ENCODE measurements around the gene KLF18.

Gene KLF18

DNA sequence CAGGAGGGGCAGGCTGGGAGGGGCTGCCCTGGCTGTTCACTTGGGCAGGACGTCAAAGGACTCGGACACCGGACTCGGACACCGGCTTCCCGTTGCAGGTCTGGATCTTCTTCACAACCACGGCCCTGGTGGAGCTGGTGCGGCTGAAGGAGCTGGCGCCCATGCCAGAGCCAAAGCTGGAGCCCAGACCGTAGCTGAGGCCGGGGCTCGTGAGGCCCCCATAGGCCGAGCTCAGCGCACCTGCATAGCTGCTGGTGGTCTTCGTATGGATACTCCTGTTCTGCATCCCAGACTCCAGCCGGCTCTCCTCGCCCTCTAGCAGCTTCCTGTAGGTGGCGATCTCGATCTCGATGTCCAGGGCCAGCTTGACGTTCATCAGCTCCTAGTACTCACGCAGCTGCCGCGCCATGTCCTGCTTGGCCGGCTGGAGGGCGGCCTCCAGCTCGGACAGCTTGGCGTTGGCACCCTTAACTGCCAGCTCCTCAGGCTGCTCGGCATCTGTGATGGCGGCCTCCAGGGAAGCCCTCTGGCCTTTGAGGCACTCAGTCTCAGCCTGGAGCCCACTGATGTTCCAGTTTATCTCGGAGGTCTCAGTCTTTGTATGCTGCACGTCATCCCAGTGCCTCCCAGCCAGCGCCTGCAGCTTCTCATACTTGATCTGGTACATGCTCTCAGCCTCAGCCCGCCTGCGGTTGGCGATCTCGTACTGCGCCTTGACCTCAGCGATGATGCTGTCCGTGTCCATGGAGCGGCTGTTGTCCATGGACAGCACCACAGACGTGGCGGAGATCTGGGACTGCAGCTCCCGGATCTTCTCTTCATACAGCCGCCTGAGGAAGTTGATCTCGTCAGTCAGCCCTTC, 37.9 kb downstream of the KLF18 start:
- TF ChIP-seq, protein P1, sequence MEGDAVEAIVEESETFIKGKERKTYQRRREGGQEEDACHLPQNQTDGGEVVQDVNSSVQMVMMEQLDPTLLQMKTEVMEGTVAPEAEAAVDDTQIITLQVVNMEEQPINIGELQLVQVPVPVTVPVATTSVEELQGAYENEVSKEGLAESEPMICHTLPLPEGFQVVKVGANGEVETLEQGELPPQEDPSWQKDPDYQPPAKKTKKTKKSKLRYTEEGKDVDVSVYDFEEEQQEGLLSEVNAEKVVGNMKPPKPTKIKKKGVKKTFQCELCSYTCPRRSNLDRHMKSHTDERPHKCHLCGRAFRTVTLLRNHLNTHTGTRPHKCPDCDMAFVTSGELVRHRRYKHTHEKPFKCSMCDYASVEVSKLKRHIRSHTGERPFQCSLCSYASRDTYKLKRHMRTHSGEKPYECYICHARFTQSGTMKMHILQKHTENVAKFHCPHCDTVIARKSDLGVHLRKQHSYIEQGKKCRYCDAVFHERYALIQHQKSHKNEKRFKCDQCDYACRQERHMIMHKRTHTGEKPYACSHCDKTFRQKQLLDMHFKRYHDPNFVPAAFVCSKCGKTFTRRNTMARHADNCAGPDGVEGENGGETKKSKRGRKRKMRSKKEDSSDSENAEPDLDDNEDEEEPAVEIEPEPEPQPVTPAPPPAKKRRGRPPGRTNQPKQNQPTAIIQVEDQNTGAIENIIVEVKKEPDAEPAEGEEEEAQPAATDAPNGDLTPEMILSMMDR (IDR thresholded peaks at IDR 0.05), result no peak

DNA sequence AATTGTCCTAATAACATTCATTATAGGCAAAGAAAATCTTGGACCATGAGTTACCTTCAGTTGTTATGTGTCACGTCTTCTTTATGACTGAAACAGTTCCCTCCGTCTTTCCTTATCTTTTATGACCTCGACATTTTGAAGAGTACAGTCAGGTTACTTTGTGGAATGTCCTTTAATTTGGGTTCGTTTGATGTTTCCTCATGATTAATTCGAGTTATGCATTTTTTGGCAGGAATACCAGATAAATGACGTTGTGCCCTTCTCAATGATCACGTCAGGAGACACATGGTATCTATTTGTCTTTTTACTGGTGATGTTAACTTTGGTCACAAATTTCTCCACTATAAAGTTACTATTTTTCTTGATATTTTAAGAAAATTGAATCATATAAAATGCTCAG, 40.1 kb downstream of the KLF18 start:
- TF ChIP-seq, protein P1 (IDR thresholded peaks at IDR 0.05), result no peak

DNA sequence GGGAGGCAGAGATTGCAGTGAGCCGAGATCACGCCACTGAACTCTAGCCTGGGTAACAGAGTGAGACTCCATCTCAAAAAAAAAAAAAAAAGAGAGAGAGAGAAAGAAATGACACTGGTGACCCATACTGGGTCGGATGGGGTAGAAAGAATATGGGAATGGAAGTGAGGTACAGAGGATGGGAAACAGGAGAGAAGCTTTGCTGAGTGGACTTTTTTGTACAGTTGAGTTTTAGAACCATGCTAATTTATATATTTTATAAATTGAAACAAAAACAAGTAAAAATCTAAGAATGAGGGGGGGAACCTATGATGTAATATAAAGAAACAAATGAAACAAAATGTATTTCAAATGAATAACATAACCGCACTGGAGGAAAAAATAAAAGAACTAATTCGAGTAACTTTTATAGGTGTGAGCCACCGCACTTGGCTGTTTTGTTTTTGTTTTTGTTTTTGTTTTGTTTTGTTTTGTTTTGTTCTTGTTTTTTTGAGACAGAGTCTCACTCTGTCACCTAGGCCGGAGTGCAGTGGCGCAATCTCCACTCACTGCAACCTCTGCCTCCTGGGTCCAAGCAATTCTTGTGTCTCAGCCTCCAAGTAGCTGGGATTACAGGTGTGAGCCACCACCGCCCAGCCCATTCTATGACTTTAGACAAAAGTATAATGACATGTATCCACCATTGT, 41.1 kb downstream of the KLF18 start:
- TF ChIP-seq, protein P1 (IDR thresholded peaks at IDR 0.05), result no peak

DNA sequence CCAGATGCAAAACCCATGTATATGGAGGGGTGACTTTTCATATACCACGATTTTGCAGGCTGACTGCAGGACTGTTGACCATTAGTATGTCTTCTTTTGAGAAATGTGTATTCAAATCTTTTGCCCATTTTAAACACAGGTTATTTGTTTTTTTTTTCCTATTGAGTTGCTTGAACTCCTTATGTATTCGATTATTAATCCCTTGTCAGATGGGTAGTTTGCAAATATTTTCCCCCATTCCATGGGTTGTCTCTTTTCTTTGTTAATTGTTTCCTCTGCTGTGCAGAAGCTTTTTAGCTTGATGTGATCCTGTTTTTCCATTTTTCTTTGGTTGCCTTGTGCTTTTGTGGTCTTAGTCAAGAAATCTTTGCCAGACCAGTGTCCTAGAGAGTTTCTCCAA, 47.4 kb downstream of the KLF18 start:
- TF ChIP-seq, protein P1 (IDR thresholded peaks at IDR 0.05), result no peak

DNA sequence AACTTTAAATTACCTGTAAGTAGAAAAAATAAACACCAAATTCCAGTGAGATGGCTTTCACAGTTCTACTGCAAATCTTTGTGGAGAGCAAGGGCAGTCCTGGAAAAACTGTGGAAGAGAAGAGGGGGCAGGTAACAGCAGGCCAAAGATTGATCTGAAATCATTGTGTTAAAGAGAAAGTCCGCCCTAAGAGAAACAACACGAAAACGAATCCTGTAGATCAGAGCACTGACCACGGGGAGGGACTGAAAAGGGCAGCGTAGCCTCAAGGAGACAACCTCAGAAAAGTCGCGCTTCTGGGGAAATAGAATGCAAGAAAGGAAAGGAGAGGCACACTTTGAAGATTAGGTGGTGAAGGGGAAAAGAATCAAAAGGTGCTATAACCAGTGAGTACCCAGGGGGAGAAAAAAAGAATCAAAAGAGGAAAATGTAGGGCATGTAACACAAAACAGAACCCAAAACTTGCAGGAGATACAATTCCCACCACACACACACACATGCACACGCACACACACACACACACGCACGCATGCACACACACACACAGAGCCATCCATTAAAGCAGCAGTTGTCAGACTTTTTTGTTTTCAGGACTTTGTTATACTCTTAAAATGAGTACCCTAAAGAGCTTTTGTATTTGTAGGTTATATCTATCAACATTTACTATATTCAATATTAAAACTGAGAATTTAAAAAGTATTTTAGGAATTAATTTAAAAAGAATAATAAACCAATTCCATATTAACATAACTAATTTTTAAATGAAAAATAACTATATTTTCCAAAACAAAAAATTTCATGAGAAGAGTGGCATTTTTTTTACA, 50.8 kb downstream of the KLF18 start:
- TF ChIP-seq, protein P1 (IDR thresholded peaks at IDR 0.05), result no peak

DNA sequence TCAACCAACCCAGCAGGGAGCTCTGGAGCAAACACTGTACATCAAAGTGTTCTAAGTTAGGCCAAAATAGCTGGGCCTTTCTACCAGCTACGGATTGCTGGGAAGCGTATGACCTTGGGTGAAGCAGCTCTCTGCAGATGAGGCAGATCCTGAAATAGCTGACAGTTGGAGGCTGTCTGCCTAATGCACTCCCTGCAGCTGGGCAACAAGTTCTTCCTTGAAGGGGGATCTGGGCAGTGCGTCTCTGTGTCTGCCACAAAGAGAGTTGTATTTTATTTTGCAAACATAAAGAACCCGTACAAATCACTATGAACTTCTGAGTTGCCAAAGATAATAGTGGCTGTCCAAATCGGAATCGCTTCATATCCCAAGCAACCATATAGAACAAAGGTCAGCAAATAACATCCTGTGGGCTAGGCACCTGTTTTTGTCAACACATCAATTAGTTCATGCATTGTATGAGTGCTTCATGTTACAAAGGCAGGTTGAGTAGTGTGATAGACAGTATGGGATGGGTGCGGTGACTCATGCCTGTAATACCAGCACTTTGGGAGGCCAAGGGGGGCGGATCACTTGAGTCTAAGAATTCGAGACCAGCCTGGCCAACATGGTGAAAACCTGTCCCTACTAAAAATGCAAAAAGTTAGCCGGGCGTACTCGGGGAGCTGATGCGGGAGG, 51.9 kb downstream of the KLF18 start:
- TF ChIP-seq, protein P1 (IDR thresholded peaks at IDR 0.05), result no peak
